ENCODE data around the gene KRTAP12-3. TPM values are rescaled to one million over a fixed set of nuclear protein-coding genes. Genes with fewer than 3 reads are reported as not detected.

The KRTAP12-3 gene
- total and polyA plus RNA-seq, 10 of the 15 experiments (the other 5 are each of a cell fraction or from before 2014, with no cell fraction given), result not detected

- TF ChIP-seq RB1 (IDR thresholded peaks at IDR 0.05; ENCODE audit: borderline replicate concordance) (no peak), SKIL (IDR thresholded peaks at IDR 0.05; ENCODE audit: low read depth, poor library complexity, severe bottlenecking) (no peak), SMARCA5 (IDR thresholded peaks at IDR 0.05) (no peak), KLF5 (IDR thresholded peaks at IDR 0.05; ENCODE audit: partially characterized antibody) (no peak), CREB1 (IDR thresholded peaks at IDR 0.05; ENCODE audit: low read depth) (no peak)
- Histone ChIP-seq H3K4me3 (no peak overlapping the region), H3K27ac (ENCODE audit: control insufficient read depth, insufficient read depth) (no peak overlapping the region), H3K4me2 (ENCODE audit: control insufficient read depth, insufficient read depth) (no peak overlapping the region), H3K9me3 (replicated peaks; ENCODE audit: control insufficient read depth, insufficient read depth, low read length) (peaks cover 6% of the 10 kb centered on the region; the same call in 1 of the 3 replicates), H3K9ac (ENCODE audit: control insufficient read depth, insufficient read depth, low read length) (no peak overlapping the region), H3K27me3 (replicated peaks in 1 of 2; ENCODE audit: control insufficient read depth in 2 of 2, insufficient read depth in 2 of 2, low read length in 1 of 2) (peaks cover 5 to 7% of the 10 kb centered on the region in 2 experiments; a peak in 3 of 4 replicates), H4K20me1 (ENCODE audit: control insufficient read depth, insufficient read depth) (no peaks in the 10 kb centered on the region), H3K79me2 (ENCODE audit: control insufficient read depth, insufficient read depth, low read length) (no peaks in the 10 kb centered on the region), H2AFZ (ENCODE audit: control insufficient read depth, low read depth, low read length) (no peak overlapping the region), H3K4me1 (ENCODE audit: control insufficient read depth, insufficient read depth, low read length) (no peaks in the 10 kb centered on the region), H3K36me3 (ENCODE audit: control insufficient read depth in 2 of 2, insufficient read depth in 2 of 2, low read length in 1 of 2) (no peaks in the 10 kb centered on the region)
- in situ Hi-C loops (cut with MboI), result no loop called here
- ChIA-PET SMC1A (ENCODE audit: uncharacterized antibody, unreplicated experiment) (no interaction called here), POLR2A (no interaction called here), RAD21 (ENCODE audit: unreplicated experiment) (no interaction called here), CTCF (no interaction called here)
- intact Hi-C loops (cut with micrococcal nuclease; ENCODE audit: unreplicated experiment), result no loop called here
- DNase-seq (ENCODE audit: low read depth, low spot score) (no peak), ATAC-seq (no peak), FAIRE-seq (no peak)
- BruUV-seq (replicated peaks), result no TSS peak
- WGBS (ENCODE audit: insufficient coverage, insufficient replicate concordance, low lambda C conversion rate, missing lambda C conversion rate), result 37% methylated on average over 12 of the region's 13 CpGs
Measured at GRCh38 chr21:44704636-44705001, 46.9 kb downstream of the KRTAP12-3 start.

GRCh38 chr21:44706026-44706705, 48.4 kb downstream of the KRTAP12-3 start:
- H3K27ac ChIP-seq (ENCODE audit: control insufficient read depth, insufficient read depth), result no peak overlapping the region
- CTCF ChIA-PET, result no interaction called here
- no peaks in the 10 kb centered on the region for H3K4me1 ChIP-seq (ENCODE audit: control insufficient read depth, insufficient read depth, low read length)
- no peak overlapping the region for H3K4me2 ChIP-seq (ENCODE audit: control insufficient read depth, insufficient read depth)
- no peaks in the 10 kb centered on the region for H3K36me3 ChIP-seq (ENCODE audit: control insufficient read depth in 2 of 2, insufficient read depth in 2 of 2, low read length in 1 of 2)
- RAD21 ChIA-PET (ENCODE audit: unreplicated experiment), result no interaction called here
- in situ Hi-C loops (cut with MboI), result no loop called here
- intact Hi-C loops (cut with micrococcal nuclease; ENCODE audit: unreplicated experiment), result no loop called here
- no TSS peak for BruUV-seq (replicated peaks)
- no peak for FAIRE-seq
- POLR2A ChIA-PET, result no interaction called here
- H3K9me3 ChIP-seq (replicated peaks; ENCODE audit: control insufficient read depth, insufficient read depth, low read length), result peaks cover 6% of the 10 kb centered on the region; the same call in 1 of the 3 replicates
- SMC1A ChIA-PET (ENCODE audit: uncharacterized antibody, unreplicated experiment), result no interaction called here
- WGBS (ENCODE audit: insufficient coverage, insufficient replicate concordance, low lambda C conversion rate, missing lambda C conversion rate), result 61% methylated on average over 53 of the region's 54 CpGs
- no peak overlapping the region for H2AFZ ChIP-seq (ENCODE audit: control insufficient read depth, low read depth, low read length)
- H3K27me3 ChIP-seq (replicated peaks in 1 of 2; ENCODE audit: control insufficient read depth in 2 of 2, insufficient read depth in 2 of 2, low read length in 1 of 2), result peaks cover 8 to 10% of the 10 kb centered on the region in 2 experiments; a peak in 3 of 4 replicates
- no peak overlapping the region for H3K9ac ChIP-seq (ENCODE audit: control insufficient read depth, insufficient read depth, low read length)
- no peak for ATAC-seq
- DNase-seq (ENCODE audit: low read depth, low spot score), result no peak
- no peaks in the 10 kb centered on the region for H3K79me2 ChIP-seq (ENCODE audit: control insufficient read depth, insufficient read depth, low read length)
- no peak overlapping the region for H3K4me3 ChIP-seq
- H4K20me1 ChIP-seq (ENCODE audit: control insufficient read depth, insufficient read depth), result no peaks in the 10 kb centered on the region
- TF ChIP-seq BACH1 (IDR thresholded peaks at IDR 0.05; ENCODE audit: borderline replicate concordance), result no peak
- no peak for TF ChIP-seq IKZF2 (IDR thresholded peaks at IDR 0.05)
- no peak for TF ChIP-seq BCL3 (IDR thresholded peaks at IDR 0.05; ENCODE audit: borderline replicate concordance, insufficient read depth, low read depth, low read length, poor library complexity, severe bottlenecking)
- no peak for TF ChIP-seq RELA (IDR thresholded peaks at IDR 0.05; ENCODE audit: borderline replicate concordance, partially characterized antibody)
- TF ChIP-seq CBFB (IDR thresholded peaks at IDR 0.05; ENCODE audit: low read depth), result no peak
- no peak for TF ChIP-seq CREB1 (IDR thresholded peaks at IDR 0.05; ENCODE audit: low read depth)
- TF ChIP-seq MTA2 (IDR thresholded peaks at IDR 0.05; ENCODE audit: low read depth), result no peak
- no peak for TF ChIP-seq NRF1 (conservative IDR thresholded peaks at IDR 0.05; ENCODE audit: low read depth, low read length)
